Left ventricle myocardium inferior (tissue), 1 donor: ENCODE measurements around the gene GSTA2. TPM values are rescaled to one million over a fixed set of nuclear protein-coding genes. Genes with fewer than 3 reads are reported as not detected.

Source experiments
- DNase-seq: peaks from one replicate; pipeline ENCODE4 v3.0.0-alpha.2; 2020
- H3K27ac ChIP-seq: fragments of 200-600 bp; replicated peaks from 2 replicates; pipeline ENCODE4 v1.8.0; 2021
- H3K27me3 ChIP-seq: fragments of 200-600 bp; 2 replicates; pipeline ENCODE4 v1.8.0; 2021; ENCODE audit warnings: low read depth
- H3K36me3 ChIP-seq: fragments of 200-600 bp; 2 replicates; pipeline ENCODE4 v1.8.0; 2021
- H3K4me1 ChIP-seq: fragments of 200-600 bp; 2 replicates; pipeline ENCODE4 v1.8.0; 2021
- H3K4me3 ChIP-seq: fragments of 200-600 bp; 2 replicates; pipeline ENCODE4 v1.8.0; 2021; ENCODE audit warnings: mild to moderate bottlenecking, moderate library complexity
- H3K9me3 ChIP-seq: fragments of 200-600 bp; replicated peaks from 2 replicates; pipeline ENCODE4 v1.8.0; 2021
- CTCF ChIP-seq: fragments of 200-600 bp; IDR thresholded peaks from 2 replicates; pipeline ENCODE4 v1.8.0; 2021; ENCODE audit warnings: antibody characterized with exemption, mild to moderate bottlenecking, borderline replicate concordance
- intact Hi-C: fragments of 100-400 bp; cut with micrococcal nuclease; formaldehyde crosslinking; loops from one replicate; pipeline ENCODE4 v1.11.0; 2022
- total RNA-seq: library from RNA; stranded (reverse); fragmentation: NEBNext Ultra II Directional; extraction: Animal tissue kit (Norgen Biotek cat#: 25700); gene quantifications from one replicate; pipeline ENCODE4 v1.2.1, GENCODE V29; 2021
- donor health status: DM: no; HTN: yes; CAD: no; lungs with severe emphysema.

GSTA2 gene
- total RNA-seq, 1 donor from 2014 or later: not detected

- Histone ChIP-seq H3K36me3 (no peaks in the 10 kb centered on the region), H3K4me3 (no peak overlapping the region), H3K4me1 (no peaks in the 10 kb centered on the region), H3K27me3 (no peaks in the 10 kb centered on the region), H3K9me3 (no peaks in the 10 kb centered on the region), H3K27ac (no peak overlapping the region)
- intact Hi-C loops: no loop called here
- DNase-seq: no peak
- TF ChIP-seq CTCF: no peak
Measured at GRCh38 chr6:52726741-52727535, 36.3 kb downstream of the GSTA2 start.

- no peak for TF ChIP-seq CTCF
- Histone ChIP-seq H3K27me3 (no peaks in the 10 kb centered on the region), H3K4me1 (no peaks in the 10 kb centered on the region), H3K27ac (no peak overlapping the region), H3K4me3 (no peak overlapping the region), H3K9me3 (no peaks in the 10 kb centered on the region), H3K36me3 (no peaks in the 10 kb centered on the region)
- DNase-seq: no peak
- intact Hi-C loops: no loop called here
Measured at GRCh38 chr6:52726193-52726542, 37.1 kb downstream of the GSTA2 start.

GRCh38 chr6:52725535-52726192 lies 37.6 kb downstream of the GSTA2 start:
- no peak for DNase-seq
- H3K4me3 ChIP-seq: no peak overlapping the region
- no peak for TF ChIP-seq CTCF
- H3K27ac ChIP-seq: no peak overlapping the region
- no peaks in the 10 kb centered on the region for H3K4me1 ChIP-seq
- intact Hi-C loops: no loop called here
- H3K36me3 ChIP-seq: no peaks in the 10 kb centered on the region
- H3K27me3 ChIP-seq: no peaks in the 10 kb centered on the region
- no peaks in the 10 kb centered on the region for H3K9me3 ChIP-seq

GRCh38 chr6:52725143-52725534 lies 38.1 kb downstream of the GSTA2 start:
- Histone ChIP-seq H3K36me3 (no peaks in the 10 kb centered on the region), H3K27ac (no peak overlapping the region), H3K9me3 (no peaks in the 10 kb centered on the region), H3K4me1 (no peaks in the 10 kb centered on the region), H3K27me3 (no peaks in the 10 kb centered on the region), H3K4me3 (no peak overlapping the region)
- no peak for TF ChIP-seq CTCF
- no peak for DNase-seq
- intact Hi-C loops: no loop called here

GRCh38 chr6:52724406-52725121 lies 38.7 kb downstream of the GSTA2 start:
- H3K27me3 ChIP-seq: no peaks in the 10 kb centered on the region
- H3K4me3 ChIP-seq: no peak overlapping the region
- H3K4me1 ChIP-seq: no peaks in the 10 kb centered on the region
- no peaks in the 10 kb centered on the region for H3K36me3 ChIP-seq
- intact Hi-C loops: no loop called here
- H3K27ac ChIP-seq: no peak overlapping the region
- H3K9me3 ChIP-seq: no peaks in the 10 kb centered on the region
- DNase-seq: peak; percentile 72
- TF ChIP-seq CTCF: peak; percentile 47
